Effector CD8-positive, alpha-beta T cell (primary cell): ENCODE data around the gene LRRC8E.
"Not testable (repeated sequence)": the region's sequence is repeated elsewhere in the genome, so short reads cannot be mapped to it uniquely, and the experiment has no call there.

Experiments used
- DNase-seq: peaks from one replicate; lab custom pipeline; 2025; lab: John Stamatoyannopoulos, UW

The LRRC8E gene

DNA sequence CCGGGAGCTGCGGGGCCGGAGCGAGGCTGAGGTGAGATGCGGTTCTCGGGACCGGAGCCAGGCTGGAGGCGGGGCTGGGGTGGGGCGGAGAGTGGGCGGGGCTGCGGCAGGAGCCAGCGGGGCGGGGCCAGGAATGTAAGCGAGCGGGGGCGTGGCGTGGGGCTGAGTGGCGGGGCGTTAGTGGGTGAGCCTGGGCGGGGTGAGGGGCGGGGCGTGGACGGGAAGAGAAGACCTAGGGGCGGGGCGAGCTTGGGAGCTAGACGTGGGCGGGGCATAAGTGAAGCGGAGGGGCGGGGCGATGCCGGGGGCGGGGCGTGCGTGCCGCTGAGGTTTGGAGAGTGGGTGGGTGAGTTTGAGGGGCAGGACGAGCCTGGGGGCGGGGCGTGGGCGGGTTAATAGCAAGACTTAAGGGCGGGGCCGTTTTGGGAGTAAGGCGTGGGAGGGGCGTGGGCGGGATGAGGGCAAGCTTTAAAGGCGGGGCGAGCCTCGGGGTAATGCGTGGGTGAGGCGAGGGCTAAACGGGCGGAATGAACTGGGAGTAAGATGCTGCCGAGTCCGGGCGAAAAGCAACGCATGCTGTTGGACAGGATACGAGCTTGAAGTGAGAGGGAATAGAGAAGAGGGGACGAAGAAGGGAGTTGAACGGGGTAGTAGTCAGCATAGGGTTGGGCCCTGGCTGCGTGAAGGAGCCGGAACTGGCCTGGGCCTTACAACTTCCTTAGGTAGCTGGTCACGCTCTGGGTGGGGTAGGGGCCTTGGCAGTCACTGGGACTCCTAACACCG lies 32.4 kb downstream of the LRRC8E start:
- peak; percentile 100 for DNase-seq

DNA sequence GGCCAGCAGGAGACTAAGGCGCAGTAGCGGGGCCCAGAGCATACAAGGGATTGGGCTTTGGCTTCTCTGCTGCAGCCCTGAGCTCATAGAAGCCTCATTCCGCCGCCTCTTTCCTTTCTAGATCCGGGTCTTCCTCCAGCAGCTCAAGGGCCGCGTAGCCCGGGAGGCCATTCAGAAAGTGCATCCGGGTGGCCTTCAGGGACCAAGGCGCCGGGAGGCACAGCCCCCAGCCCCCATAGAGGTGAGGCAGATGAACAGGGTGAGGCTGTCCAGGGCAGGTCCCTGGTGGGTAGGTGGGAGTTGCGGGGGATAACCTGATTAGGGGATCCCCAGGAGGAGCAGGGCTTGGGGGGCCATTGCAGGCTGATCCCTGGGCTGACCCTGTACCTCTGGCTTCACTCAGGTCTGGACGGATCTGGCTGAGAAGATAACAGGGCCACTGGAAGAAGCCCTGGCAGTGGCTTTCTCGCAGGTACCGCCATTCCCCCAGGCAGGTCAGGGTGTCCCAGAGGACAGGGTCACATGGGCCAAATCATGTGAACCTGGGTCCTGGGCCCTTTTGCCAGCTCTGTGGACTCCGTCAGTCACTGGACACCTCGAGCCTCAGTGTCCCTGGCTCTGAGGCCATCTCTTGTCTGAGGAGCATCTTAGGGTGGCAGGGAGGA lies 33.1 kb downstream of the LRRC8E start:
- no peak for DNase-seq

DNA sequence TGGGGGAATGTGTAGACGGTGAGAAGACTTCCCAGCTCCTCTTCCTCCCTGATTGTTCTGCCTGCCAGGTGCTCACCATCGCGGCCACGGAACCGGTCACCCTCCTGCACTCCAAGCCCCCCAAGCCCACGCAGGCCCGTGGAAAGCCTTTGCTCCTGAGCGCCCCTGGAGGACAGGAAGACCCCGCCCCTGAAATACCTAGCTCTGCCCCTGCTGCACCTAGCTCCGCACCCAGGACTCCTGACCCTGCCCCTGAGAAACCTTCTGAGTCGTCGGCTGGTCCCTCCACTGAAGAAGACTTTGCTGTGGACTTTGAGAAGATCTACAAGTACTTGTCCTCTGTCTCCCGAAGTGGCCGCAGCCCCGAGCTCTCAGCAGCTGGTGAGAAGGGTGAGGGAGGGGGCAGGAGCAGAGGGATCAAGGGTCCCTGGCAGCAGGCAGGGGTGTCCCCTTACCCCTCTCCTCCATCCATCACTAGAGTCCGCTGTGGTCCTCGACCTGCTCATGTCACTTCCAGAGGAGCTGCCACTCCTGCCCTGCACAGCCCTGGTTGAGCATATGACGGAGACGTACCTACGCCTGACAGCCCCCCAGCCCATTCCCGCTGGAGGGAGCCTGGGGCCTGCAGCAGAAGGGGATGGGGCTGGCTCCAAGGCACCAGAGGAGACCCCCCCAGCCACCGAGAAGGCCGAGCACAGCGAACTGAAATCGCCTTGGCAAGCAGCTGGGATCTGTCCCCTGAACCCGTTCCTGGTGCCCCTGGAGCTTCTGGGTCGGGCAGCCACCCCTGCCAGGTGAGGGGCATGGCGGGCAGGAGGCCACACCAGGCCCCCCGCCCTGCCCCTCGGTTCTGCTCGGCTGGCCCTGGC lies 33.9 kb downstream of the LRRC8E start:
- DNase-seq, result no peak

GRCh38 chr19:7922836-7923195 lies 34.5 kb downstream of the LRRC8E start:
- DNase-seq, result no peak

- no peak for DNase-seq
These were observed 35.2 kb downstream of the LRRC8E start for GRCh38 chr19:7923295-7924191.

- DNase-seq, result no peak
These were observed 35.9 kb downstream of the LRRC8E start for GRCh38 chr19:7924241-7924640.

DNA sequence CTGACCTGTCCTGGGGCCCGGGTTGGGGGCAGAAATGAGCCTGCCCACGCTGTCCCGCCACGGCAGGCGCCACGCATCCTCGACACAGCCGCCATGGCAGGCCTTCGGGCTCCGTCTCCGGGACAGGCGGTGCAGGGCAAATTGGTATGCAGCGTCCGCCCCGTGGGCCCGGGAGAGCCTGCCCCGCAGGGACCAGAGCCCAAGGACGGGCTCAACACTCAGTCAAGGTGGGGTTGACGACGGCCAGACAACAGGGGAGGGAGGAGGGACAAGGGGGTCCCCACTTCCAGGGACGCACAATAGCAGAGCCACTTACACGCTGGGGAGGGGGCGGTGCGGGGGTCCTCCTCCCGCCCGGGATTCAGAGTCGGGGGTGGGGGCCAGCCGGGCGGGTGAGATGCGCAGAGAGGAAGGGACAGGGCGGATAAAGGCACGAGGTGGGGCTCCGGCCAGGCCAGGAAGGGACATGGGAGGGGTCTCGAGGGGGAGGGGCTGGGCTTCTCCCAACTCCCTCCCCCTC lies 36.4 kb downstream of the LRRC8E start:
- no peak for DNase-seq

DNA sequence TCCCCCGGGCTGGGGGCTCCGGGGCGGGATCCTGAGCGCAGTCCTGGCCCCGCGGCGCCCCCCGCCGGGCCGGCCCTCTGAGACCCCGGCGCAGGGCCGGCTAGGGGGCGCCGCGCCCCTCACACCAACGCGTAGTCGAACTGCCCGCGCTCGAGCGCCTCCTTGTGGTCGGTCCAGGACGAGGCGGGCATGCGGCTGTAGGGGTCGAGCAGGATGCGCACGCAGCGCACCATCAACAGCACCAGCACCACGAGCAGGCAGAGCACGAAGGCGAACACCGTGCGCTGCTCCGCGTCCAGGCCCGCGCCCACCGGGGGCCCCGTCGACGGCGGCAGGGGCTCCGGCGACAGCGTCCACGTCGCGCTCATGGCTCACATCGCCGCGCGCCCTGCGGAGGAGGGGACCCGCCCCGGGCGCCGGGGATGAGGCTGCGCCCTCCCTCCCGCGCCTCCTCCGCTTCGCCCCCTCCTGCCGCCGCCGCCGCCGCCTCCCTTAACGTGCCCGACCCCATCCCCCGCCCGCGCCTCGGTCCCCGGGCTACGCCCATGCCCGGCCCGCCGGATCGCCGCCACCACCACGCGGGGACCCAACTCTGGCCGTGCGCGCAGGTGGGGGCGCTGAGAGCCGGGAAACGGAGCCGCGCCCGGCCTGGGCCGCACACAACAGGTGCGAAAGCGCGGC lies 37.0 kb downstream of the LRRC8E start:
- DNase-seq, result peak; percentile 70

- peak; percentile 68 for DNase-seq
These were observed 37.9 kb downstream of the LRRC8E start, which contains the start of gene CTXN1 for GRCh38 chr19:7926021-7926726. TSS of gene CTXN1 (minus strand) at chr19:7926135. CDS start at chr19:7925538, 597 bp downstream.

DNA sequence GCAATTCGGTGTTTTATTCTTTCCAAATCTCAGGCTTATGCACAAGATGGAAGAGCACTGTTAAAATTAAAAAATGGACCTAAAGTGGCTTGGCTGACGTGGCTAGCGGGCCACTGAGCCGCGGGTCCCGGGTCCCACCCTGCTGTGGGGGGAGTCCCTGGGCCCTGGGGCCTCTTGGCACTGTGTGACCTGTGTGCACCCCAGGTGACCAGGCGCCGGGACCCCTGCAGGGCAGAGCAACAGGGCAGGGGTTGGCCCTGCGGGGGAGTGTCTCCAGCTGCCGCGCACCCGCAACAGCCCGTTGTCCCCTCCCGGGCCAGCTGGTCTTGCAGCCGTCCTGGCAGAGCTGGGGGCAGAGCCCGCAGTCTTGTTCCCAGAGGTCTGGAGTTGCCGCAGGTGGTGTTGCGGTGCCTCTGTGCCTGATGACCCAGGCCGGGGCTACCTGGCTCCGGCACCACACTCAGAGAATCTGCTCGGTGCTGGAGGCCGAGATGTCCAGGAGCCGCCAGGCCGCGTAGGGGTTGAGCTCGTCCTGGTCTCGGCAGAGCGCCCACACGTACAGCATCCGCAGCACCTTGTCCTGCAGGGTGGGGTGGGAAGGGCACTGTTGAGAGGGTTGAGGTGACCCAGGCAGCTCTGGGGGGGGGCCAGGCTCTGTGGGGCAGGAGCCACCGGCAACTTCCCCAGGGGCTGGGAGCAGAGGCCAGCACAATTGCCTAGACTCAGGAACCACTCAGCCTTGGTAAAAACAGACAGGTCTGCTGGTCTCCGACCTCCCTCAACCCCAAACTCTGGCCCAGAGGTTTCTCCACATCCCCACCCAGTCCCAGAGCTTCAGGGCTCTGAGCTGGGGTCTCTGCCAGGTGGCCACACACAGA lies 38.7 kb downstream of the LRRC8E start:
- DNase-seq, result no peak

- no peak for DNase-seq
These were observed 39.5 kb downstream of the LRRC8E start for GRCh38 chr19:7927605-7928333.

- DNase-seq, result no peak
These were observed 40.0 kb downstream of the LRRC8E start for GRCh38 chr19:7928334-7928706.

GRCh38 chr19:7928741-7929701 lies 40.7 kb downstream of the LRRC8E start:
- peak; percentile 66 for DNase-seq

- not testable (repeated sequence) for DNase-seq
These were observed 41.7 kb downstream of the LRRC8E start for GRCh38 chr19:7930030-7930429.

- no peak for DNase-seq
These were observed 42.5 kb downstream of the LRRC8E start for GRCh38 chr19:7930765-7931164.

- no peak for DNase-seq
These were observed 43.1 kb downstream of the LRRC8E start for GRCh38 chr19:7931221-7932061.
